GM21423 (cell line): ENCODE measurements around the gene COX11.

Experiments used
- ATAC-seq: cut with Tn5 transposase; IDR thresholded peaks from one replicate; pipeline ENCODE4 v1.9.1; 2021; ENCODE audit warnings: mild to moderate bottlenecking, moderate library complexity; ENCODE audit not compliant: unreplicated experiment

COX11 gene

GRCh38 chr17:54968988-54969332, 506 bp upstream of the COX11 start:
- ATAC-seq, result peak; percentile 20

- peak; percentile 20 for ATAC-seq
Measured at GRCh38 chr17:54967621-54968261, 713 bp downstream of the COX11 start.

GRCh38 chr17:54956791-54957190, 11.7 kb downstream of the COX11 start:
- no peak for ATAC-seq

GRCh38 chr17:54951286-54951685, 17.2 kb downstream of the COX11 start:
- ATAC-seq, result no peak

- ATAC-seq, result no peak
Measured at GRCh38 chr17:54950116-54950515, 18.3 kb downstream of the COX11 start.

GRCh38 chr17:54948380-54948779, 20.1 kb downstream of the COX11 start:
- no peak for ATAC-seq

- ATAC-seq, result no peak
Measured at GRCh38 chr17:54947396-54947795, 21.1 kb downstream of the COX11 start.

- no peak for ATAC-seq
Measured at GRCh38 chr17:54945671-54946070, 22.8 kb downstream of the COX11 start.

- ATAC-seq, result no peak
Measured at GRCh38 chr17:54945231-54945630, 23.2 kb downstream of the COX11 start.

GRCh38 chr17:54944796-54945195, 23.7 kb downstream of the COX11 start:
- ATAC-seq, result no peak

GRCh38 chr17:54941285-54941684, 27.2 kb downstream of the COX11 start:
- ATAC-seq, result no peak

- ATAC-seq, result no peak
Measured at GRCh38 chr17:54937426-54937825, 31.0 kb downstream of the COX11 start.

GRCh38 chr17:54937018-54937417, 31.4 kb downstream of the COX11 start:
- no peak for ATAC-seq

- ATAC-seq, result no peak
Measured at GRCh38 chr17:54935471-54935870, 33.0 kb downstream of the COX11 start.

GRCh38 chr17:54933921-54934320, 34.5 kb downstream of the COX11 start:
- no peak for ATAC-seq

GRCh38 chr17:54932711-54933110, 35.7 kb downstream of the COX11 start:
- no peak for ATAC-seq

GRCh38 chr17:54927525-54927924, 40.9 kb downstream of the COX11 start:
- ATAC-seq, result no peak

GRCh38 chr17:54924405-54924804, 44.0 kb downstream of the COX11 start:
- ATAC-seq, result no peak

GRCh38 chr17:54920819-54921218, 47.6 kb downstream of the COX11 start:
- no peak for ATAC-seq

GRCh38 chr17:54919425-54919824, 49.0 kb downstream of the COX11 start:
- ATAC-seq, result no peak

GRCh38 chr17:54916721-54917120, 51.7 kb downstream of the COX11 start:
- no peak for ATAC-seq
